Fibroblast of lung (primary cell): ENCODE data around the gene CSRNP3.

Experiments used
- EZH2 ChIP-seq: IDR thresholded peaks from 2 replicates; pipeline ENCODE4 v1.5.1; 2012; ENCODE audit warnings: low read length, control low read depth, mild to moderate bottlenecking; ENCODE audit errors: missing control alignments
- TF ChIP-seq, protein P1 (sequence below), 2 donors: IDR thresholded peaks in 1 of 2; conservative IDR thresholded peaks in 1 of 2; 1 replicate in 1 of 2; 2 replicates in 1 of 2; pipeline ENCODE4 v1.5.1; 2011 to 2012; ENCODE audit warnings: low read length in 2 of 2, control low read depth in 1 of 2, inconsistent platforms in 1 of 2, low read depth in 1 of 2, mild to moderate bottlenecking in 1 of 2

DNA sequence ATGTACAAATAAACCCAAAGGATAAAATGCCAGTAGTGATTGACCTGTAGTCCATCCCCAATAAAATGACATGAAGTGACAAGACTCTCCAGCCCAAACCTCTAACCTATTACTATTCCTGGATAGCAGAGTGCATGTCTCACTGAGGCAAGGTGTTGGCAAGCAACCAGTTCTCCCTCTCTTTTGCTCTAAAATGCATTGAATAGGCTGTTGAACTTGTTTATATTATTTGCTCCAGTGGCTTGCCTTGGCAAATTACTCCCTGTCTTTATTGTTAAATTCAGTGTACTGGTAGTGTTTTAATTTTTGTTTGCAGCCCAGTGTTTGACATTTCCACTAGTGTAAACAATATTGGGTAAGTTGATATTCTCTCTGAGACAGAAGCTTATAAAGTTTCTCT lies 70.5 kb downstream of the CSRNP3 start:
- TF ChIP-seq, protein P1, sequence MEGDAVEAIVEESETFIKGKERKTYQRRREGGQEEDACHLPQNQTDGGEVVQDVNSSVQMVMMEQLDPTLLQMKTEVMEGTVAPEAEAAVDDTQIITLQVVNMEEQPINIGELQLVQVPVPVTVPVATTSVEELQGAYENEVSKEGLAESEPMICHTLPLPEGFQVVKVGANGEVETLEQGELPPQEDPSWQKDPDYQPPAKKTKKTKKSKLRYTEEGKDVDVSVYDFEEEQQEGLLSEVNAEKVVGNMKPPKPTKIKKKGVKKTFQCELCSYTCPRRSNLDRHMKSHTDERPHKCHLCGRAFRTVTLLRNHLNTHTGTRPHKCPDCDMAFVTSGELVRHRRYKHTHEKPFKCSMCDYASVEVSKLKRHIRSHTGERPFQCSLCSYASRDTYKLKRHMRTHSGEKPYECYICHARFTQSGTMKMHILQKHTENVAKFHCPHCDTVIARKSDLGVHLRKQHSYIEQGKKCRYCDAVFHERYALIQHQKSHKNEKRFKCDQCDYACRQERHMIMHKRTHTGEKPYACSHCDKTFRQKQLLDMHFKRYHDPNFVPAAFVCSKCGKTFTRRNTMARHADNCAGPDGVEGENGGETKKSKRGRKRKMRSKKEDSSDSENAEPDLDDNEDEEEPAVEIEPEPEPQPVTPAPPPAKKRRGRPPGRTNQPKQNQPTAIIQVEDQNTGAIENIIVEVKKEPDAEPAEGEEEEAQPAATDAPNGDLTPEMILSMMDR (conservative IDR thresholded peaks at IDR 0.05 in 1 of 2, IDR thresholded peaks at IDR 0.05 in 1 of 2; ENCODE audit: low read depth in 1 of 2, low read length in 2 of 2): no peak
- no peak for TF ChIP-seq EZH2
